ENCODE measurements around the gene SLC15A3. TPM values are rescaled to one million over a fixed set of nuclear protein-coding genes. Genes with fewer than 3 reads are reported as not detected.
"Not testable (repeated sequence)": the region's sequence is repeated elsewhere in the genome, so short reads cannot be mapped to it uniquely, and the experiment has no call there.

SLC15A3 gene
- polyA plus RNA-seq, 1 donor from 2014 or later = not detected

DNA sequence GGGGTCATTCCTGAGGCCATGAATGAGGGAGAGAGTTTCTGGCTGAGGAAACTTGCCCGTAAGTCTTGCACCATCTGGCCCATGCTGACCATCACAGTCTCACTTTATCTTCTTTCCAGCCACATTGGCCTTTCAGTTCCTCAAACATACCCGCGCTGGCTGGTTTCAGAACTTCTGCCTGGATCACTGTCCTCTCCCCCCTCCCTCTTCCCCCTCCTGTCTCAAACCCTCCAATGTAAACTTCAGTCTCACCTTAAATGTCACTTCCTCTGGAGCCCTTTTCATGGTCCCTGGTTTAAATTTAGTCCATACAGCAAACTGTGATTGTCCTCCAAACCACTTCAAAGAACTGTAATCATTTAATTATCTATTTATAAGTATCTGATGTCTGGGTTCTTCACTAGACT is 41.7 kb downstream of the SLC15A3 start:
- H3F3A ChIP-seq (ENCODE audit: insufficient read depth, low read length, poor library complexity, severe bottlenecking) = peaks cover 3% of the 10 kb centered on the region
- TF ChIP-seq, protein P1, sequence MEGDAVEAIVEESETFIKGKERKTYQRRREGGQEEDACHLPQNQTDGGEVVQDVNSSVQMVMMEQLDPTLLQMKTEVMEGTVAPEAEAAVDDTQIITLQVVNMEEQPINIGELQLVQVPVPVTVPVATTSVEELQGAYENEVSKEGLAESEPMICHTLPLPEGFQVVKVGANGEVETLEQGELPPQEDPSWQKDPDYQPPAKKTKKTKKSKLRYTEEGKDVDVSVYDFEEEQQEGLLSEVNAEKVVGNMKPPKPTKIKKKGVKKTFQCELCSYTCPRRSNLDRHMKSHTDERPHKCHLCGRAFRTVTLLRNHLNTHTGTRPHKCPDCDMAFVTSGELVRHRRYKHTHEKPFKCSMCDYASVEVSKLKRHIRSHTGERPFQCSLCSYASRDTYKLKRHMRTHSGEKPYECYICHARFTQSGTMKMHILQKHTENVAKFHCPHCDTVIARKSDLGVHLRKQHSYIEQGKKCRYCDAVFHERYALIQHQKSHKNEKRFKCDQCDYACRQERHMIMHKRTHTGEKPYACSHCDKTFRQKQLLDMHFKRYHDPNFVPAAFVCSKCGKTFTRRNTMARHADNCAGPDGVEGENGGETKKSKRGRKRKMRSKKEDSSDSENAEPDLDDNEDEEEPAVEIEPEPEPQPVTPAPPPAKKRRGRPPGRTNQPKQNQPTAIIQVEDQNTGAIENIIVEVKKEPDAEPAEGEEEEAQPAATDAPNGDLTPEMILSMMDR (IDR thresholded peaks at IDR 0.05; ENCODE audit: poor library complexity, severe bottlenecking) = no peak
- TF ChIP-seq SMC3 (conservative IDR thresholded peaks at IDR 0.05; ENCODE audit: poor library complexity) = no peak
- TF ChIP-seq RAD21 (conservative IDR thresholded peaks at IDR 0.05) = no peak
- TF ChIP-seq, protein P2, sequence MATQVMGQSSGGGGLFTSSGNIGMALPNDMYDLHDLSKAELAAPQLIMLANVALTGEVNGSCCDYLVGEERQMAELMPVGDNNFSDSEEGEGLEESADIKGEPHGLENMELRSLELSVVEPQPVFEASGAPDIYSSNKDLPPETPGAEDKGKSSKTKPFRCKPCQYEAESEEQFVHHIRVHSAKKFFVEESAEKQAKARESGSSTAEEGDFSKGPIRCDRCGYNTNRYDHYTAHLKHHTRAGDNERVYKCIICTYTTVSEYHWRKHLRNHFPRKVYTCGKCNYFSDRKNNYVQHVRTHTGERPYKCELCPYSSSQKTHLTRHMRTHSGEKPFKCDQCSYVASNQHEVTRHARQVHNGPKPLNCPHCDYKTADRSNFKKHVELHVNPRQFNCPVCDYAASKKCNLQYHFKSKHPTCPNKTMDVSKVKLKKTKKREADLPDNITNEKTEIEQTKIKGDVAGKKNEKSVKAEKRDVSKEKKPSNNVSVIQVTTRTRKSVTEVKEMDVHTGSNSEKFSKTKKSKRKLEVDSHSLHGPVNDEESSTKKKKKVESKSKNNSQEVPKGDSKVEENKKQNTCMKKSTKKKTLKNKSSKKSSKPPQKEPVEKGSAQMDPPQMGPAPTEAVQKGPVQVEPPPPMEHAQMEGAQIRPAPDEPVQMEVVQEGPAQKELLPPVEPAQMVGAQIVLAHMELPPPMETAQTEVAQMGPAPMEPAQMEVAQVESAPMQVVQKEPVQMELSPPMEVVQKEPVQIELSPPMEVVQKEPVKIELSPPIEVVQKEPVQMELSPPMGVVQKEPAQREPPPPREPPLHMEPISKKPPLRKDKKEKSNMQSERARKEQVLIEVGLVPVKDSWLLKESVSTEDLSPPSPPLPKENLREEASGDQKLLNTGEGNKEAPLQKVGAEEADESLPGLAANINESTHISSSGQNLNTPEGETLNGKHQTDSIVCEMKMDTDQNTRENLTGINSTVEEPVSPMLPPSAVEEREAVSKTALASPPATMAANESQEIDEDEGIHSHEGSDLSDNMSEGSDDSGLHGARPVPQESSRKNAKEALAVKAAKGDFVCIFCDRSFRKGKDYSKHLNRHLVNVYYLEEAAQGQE (IDR thresholded peaks at IDR 0.05; ENCODE audit: borderline replicate concordance) = no peak
- no peak for TF ChIP-seq MXI1 (conservative IDR thresholded peaks at IDR 0.05; ENCODE audit: poor library complexity, severe bottlenecking)
- no peak for TF ChIP-seq TAF1 (IDR thresholded peaks at IDR 0.05; ENCODE audit: low read depth)
- no peak for TF ChIP-seq EP300 (conservative IDR thresholded peaks at IDR 0.05; ENCODE audit: poor library complexity, severe bottlenecking)
- TF ChIP-seq POLR2AphosphoS5 (IDR thresholded peaks at IDR 0.05) = no peak
- no peak for TF ChIP-seq EZH2 (IDR thresholded peaks at IDR 0.05; ENCODE audit: borderline replicate concordance, insufficient read depth, low read length, poor library complexity, severe bottlenecking)
- H3K9me2 ChIP-seq (ENCODE audit: insufficient read depth, low read length) = no peaks in the 10 kb centered on the region
- no peak overlapping the region for H3K27ac ChIP-seq (ENCODE audit: low read length)
- no peak overlapping the region for H2AFZ ChIP-seq (ENCODE audit: low read depth, low read length)
- no peaks in the 10 kb centered on the region for H3K9me3 ChIP-seq (ENCODE audit: low read length)
- H3K27me3 ChIP-seq (ENCODE audit: insufficient read depth, low read depth, low read length) = no peaks in the 10 kb centered on the region
- no peaks in the 10 kb centered on the region for H4K20me1 ChIP-seq (ENCODE audit: insufficient read depth)
- peaks cover 13% of the 10 kb centered on the region for H3K79me2 ChIP-seq (replicated peaks; ENCODE audit: insufficient read depth, low read length)
- H3K4me3 ChIP-seq (ENCODE audit: low read length) = no peak overlapping the region
- no peak overlapping the region for H3K9ac ChIP-seq (ENCODE audit: low read length)
- H3K4me2 ChIP-seq (ENCODE audit: low read length) = no peak overlapping the region
- H3K36me3 ChIP-seq (ENCODE audit: insufficient read depth, low read length) = no peaks in the 10 kb centered on the region

DNA sequence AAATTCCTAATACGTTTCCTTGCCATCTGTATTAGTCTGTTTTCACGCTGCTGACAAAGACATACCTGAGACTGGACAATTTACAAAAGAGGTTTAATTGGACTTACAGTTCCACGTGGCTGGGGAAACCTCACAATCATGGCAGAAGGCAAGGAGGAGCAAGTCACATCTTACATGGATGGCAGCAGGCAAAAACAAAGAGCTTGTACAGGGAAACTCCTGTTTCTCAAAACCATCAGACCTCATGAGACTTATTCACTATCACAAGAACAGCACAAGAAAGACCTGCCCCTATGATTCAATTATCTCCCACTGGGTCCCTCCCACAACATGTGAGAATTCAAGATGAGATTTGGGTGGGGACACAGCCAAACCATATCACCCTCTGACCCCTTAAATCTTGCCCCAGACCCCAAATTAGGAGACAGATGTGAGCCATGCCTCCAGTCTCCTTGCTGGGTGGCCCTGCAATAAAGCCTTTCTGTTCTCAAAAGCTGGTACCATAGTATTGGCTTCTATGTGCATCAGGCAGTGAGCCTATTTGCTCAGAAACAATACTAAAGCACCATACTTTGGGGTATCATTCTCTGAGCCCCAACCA is 42.2 kb downstream of the SLC15A3 start:
- H3K36me3 ChIP-seq (ENCODE audit: insufficient read depth, low read length); H3K4me2 ChIP-seq (ENCODE audit: low read length); H3K9me2 ChIP-seq (ENCODE audit: insufficient read depth, low read length); H3K9ac ChIP-seq (ENCODE audit: low read length); H3K9me3 ChIP-seq (ENCODE audit: low read length); H3K4me3 ChIP-seq (ENCODE audit: low read length); H3K27me3 ChIP-seq (ENCODE audit: insufficient read depth, low read depth, low read length); H3F3A ChIP-seq (ENCODE audit: insufficient read depth, low read length, poor library complexity, severe bottlenecking); H4K20me1 ChIP-seq (ENCODE audit: insufficient read depth); H3K27ac ChIP-seq (ENCODE audit: low read length); H2AFZ ChIP-seq (ENCODE audit: low read depth, low read length): not testable (repeated sequence)
- peaks cover 14% of the 10 kb centered on the region for H3K79me2 ChIP-seq (replicated peaks; ENCODE audit: insufficient read depth, low read length)

DNA sequence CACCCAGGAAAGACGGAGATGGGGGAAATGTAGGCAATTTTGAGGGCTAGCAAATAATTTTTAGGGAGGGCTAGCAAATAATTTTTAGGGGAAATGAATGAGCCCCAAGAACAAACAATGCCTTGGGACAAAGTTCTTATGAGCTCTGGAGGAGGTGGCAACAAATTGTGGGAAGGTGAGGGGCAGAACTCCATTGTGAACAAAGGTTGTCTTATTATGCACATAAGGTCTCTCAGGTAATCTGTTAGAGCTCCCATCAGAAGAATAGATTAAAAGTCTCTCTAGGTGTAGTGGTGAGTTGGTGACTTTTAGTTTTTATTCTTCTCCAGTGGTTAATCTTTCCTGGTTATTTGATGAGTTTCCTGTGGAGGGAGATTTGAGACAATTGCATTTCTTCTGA is 43.2 kb downstream of the SLC15A3 start:
- Histone ChIP-seq H3K4me3 (ENCODE audit: low read length) (no peak overlapping the region), H3K9me3 (ENCODE audit: low read length) (no peaks in the 10 kb centered on the region), H3F3A (ENCODE audit: insufficient read depth, low read length, poor library complexity, severe bottlenecking) (peaks cover 3% of the 10 kb centered on the region), H3K36me3 (ENCODE audit: insufficient read depth, low read length) (no peaks in the 10 kb centered on the region), H3K9ac (ENCODE audit: low read length) (no peak overlapping the region), H3K4me2 (ENCODE audit: low read length) (no peak overlapping the region), H3K79me2 (replicated peaks; ENCODE audit: insufficient read depth, low read length) (peaks cover 20% of the 10 kb centered on the region), H3K9me2 (ENCODE audit: insufficient read depth, low read length) (no peaks in the 10 kb centered on the region), H3K27me3 (ENCODE audit: insufficient read depth, low read depth, low read length) (no peaks in the 10 kb centered on the region), H2AFZ (ENCODE audit: low read depth, low read length) (no peak overlapping the region), H4K20me1 (ENCODE audit: insufficient read depth) (no peaks in the 10 kb centered on the region), H3K27ac (ENCODE audit: low read length) (no peak overlapping the region)
- TF ChIP-seq POLR2AphosphoS5 (IDR thresholded peaks at IDR 0.05) (no peak), MXI1 (conservative IDR thresholded peaks at IDR 0.05; ENCODE audit: poor library complexity, severe bottlenecking) (no peak), SMC3 (conservative IDR thresholded peaks at IDR 0.05; ENCODE audit: poor library complexity) (no peak), EZH2 (IDR thresholded peaks at IDR 0.05; ENCODE audit: borderline replicate concordance, insufficient read depth, low read length, poor library complexity, severe bottlenecking) (no peak), EP300 (conservative IDR thresholded peaks at IDR 0.05; ENCODE audit: poor library complexity, severe bottlenecking) (no peak), TAF1 (IDR thresholded peaks at IDR 0.05; ENCODE audit: low read depth) (no peak), RAD21 (conservative IDR thresholded peaks at IDR 0.05) (no peak)
- TF ChIP-seq, protein P2 (IDR thresholded peaks at IDR 0.05; ENCODE audit: borderline replicate concordance) = no peak
- TF ChIP-seq, protein P1 (IDR thresholded peaks at IDR 0.05; ENCODE audit: poor library complexity, severe bottlenecking) = no peak
